SKM-1 (cell line): ENCODE measurements around the gene BZW1.
"Not testable (repeated sequence)": the region's sequence is repeated elsewhere in the genome, so short reads cannot be mapped to it uniquely, and the experiment has no call there.

Experiments used
- DNase-seq: peaks from one replicate; lab custom pipeline; 2025; ENCODE audit not compliant: unreplicated experiment; lab: John Stamatoyannopoulos, UW

Gene BZW1

GRCh38 chr2:200790185-200790584, 21.5 kb upstream of the BZW1 start:
- no peak for DNase-seq

GRCh38 chr2:200791905-200792304, 19.8 kb upstream of the BZW1 start:
- no peak for DNase-seq

- DNase-seq: no peak
Measured at GRCh38 chr2:200794143-200794542, 17.6 kb upstream of the BZW1 start.

GRCh38 chr2:200795028-200795440, 16.7 kb upstream of the BZW1 start:
- DNase-seq: peak; percentile 73

GRCh38 chr2:200796561-200796960, 15.1 kb upstream of the BZW1 start:
- DNase-seq: no peak

GRCh38 chr2:200797242-200797770, 14.4 kb upstream of the BZW1 start:
- peak; percentile 49 for DNase-seq

- no peak for DNase-seq
Measured at GRCh38 chr2:200798514-200798913, 13.2 kb upstream of the BZW1 start.

GRCh38 chr2:200800458-200800857, 11.3 kb upstream of the BZW1 start:
- no peak for DNase-seq

GRCh38 chr2:200801431-200801830, 10.3 kb upstream of the BZW1 start:
- DNase-seq: not testable (repeated sequence)

- DNase-seq: no peak
Measured at GRCh38 chr2:200809506-200810251, 2.0 kb upstream of the BZW1 start.

GRCh38 chr2:200810252-200810997, 1.3 kb upstream of the BZW1 start:
- no peak for DNase-seq

GRCh38 chr2:200810998-200811332, 745 bp upstream of the BZW1 start:
- no peak for DNase-seq

- peak; percentile 33 for DNase-seq
Measured at GRCh38 chr2:200812122-200813022, 662 bp downstream of the BZW1 start.

- no peak for DNase-seq
Measured at GRCh38 chr2:200814276-200814815, 2.6 kb downstream of the BZW1 start.

- no peak for DNase-seq
Measured at GRCh38 chr2:200814917-200815316, 3.2 kb downstream of the BZW1 start.

- not testable (repeated sequence) for DNase-seq
Measured at GRCh38 chr2:200818732-200819131, 7.0 kb downstream of the BZW1 start.

GRCh38 chr2:200820573-200821234, 9.0 kb downstream of the BZW1 start:
- DNase-seq: no peak

- DNase-seq: no peak
Measured at GRCh38 chr2:200821686-200822245, 10.1 kb downstream of the BZW1 start.

GRCh38 chr2:200828104-200828503, 16.4 kb downstream of the BZW1 start:
- DNase-seq: no peak

GRCh38 chr2:200828572-200829257, 17.0 kb downstream of the BZW1 start:
- no peak for DNase-seq
